ENCODE data around the gene ABCA10.

ABCA10 gene

DNA sequence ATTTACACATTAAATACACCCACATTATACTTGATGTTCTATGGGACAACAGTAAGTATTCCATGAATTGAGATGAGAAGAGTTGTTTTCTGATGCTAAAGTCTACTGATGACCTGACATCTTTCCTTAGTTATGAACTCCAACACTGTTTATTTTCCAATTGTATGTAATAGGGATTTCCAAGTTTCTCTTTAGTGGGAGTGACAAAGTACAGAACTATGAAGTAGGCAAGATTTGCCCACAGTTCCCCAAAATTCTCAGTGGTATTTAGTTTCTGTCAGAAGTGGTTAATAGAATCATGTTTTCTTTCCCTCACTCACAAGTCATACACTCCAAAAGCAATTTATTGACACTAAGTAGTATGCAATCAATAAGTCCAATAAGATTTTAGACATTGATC is 64.4 kb downstream of the ABCA10 start:
- no peak for DNase-seq

- no peak for DNase-seq
These were observed 69.2 kb downstream of the ABCA10 start for GRCh38 chr17:69159418-69159817.

DNA sequence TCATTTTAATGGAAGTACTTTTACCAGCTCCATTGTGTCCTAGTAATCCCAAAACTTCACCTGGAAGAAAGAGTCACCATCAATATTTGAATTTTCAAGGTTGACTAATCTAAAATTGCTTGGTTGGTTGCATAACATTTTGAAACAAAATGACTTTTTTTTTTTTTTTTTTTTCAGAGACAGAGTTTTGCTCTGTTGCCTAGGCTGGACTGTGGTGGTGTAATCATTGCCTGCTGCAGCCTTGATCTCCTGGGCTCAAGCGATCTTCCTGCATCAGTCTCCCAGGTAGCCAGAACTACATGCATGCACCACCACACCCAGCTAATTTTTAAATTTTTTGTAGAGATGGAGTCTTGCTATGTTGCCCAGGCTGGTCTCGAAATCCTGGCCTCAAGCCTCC is 74.4 kb downstream of the ABCA10 start:
- DNase-seq = no peak

DNA sequence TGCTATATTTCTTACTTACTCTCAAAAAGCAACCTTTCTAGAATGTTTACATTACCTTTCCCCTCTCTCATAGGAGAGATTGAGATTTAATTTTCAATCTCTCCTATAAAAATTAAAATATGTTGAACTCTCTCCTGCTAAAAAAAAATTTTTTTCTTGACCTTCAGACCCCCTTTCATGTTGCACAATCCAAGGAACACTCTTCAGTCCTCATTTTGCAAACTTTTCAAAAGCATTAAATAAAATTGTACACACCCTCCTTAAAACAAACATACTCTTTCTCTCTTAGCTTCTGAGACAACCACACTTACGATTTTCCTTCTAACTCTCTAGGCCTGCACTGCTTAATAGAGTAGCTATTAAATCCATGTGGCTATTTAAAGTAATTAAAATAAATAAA is 78.3 kb downstream of the ABCA10 start:
- DNase-seq = no peak

- DNase-seq = no peak
These were observed 81.2 kb downstream of the ABCA10 start for GRCh38 chr17:69147460-69147859.

- DNase-seq = no peak
These were observed 84.0 kb downstream of the ABCA10 start for GRCh38 chr17:69144331-69145255.

GRCh38 chr17:69143683-69144231 is 84.9 kb downstream of the ABCA10 start:
- DNase-seq = no peak

DNA sequence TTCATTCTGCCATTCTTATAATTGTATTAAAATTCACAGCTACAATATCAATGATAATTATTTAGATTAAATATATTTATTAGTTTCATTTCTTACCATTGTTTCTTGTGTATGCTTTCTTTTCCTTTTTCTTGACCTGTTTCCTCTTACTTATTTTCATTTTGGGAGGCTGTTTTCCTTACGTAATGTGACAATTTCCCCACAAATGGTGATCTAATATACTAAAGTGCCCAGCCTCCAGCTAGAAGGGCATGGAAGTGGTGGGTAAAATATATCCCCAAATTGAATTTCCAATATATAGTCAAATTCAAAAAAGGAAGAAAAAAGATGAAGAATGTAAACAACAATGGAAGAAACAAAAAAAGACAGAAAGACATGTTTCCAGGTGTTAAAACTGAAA is 85.5 kb downstream of the ABCA10 start:
- no peak for DNase-seq

- no peak for DNase-seq
These were observed 86.3 kb downstream of the ABCA10 start for GRCh38 chr17:69142175-69142802.

GRCh38 chr17:69141431-69142174 is 87.0 kb downstream of the ABCA10 start, which contains the start of gene ABCA6:
ABCA6 (minus strand) TSS chr17:69141895; CDS start chr17:69140703, 1,192 bp downstream.
- DNase-seq = no peak

GRCh38 chr17:69134112-69134511 is 94.5 kb downstream of the ABCA10 start:
- DNase-seq = no peak

- no peak for DNase-seq
These were observed 97.9 kb downstream of the ABCA10 start for GRCh38 chr17:69130627-69131296.

DNA sequence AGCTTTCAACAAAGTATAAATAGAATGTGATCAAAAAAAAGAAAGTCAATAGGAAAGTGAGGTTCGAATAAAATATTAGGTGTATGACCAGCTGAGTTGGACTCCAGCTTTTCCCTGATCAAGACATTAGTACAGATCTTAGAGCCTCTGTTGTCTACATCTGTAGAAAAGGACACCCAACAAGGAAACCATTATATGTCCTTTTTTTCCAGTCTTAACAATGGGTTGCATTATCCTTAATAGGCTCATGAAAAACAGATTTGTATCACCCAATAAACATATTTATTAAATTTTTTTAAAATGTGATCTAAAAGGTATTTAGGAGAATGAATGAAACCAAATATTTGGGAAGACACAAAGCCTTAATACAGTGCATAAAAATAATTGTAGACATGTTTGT is 105.0 kb downstream of the ABCA10 start:
- no peak for DNase-seq

DNA sequence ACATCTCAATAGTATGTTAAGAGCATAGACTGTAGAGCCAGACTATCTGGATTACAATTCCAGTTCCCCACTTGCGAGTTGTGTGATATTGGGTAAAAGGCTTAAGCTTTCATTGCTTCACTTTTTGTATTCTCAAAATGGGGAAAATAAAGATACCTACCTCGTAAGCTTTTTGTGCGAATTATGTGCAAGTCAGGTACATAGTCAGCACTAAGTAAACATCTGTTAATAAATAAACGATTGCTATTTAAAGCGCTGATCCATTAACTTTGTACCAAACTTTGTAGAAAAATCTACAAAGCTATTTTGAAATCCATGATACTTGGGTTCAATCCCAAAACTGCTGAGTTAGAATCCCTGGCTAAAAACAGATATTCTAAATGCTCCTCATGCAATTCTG is 106.6 kb downstream of the ABCA10 start:
- DNase-seq = no peak

DNA sequence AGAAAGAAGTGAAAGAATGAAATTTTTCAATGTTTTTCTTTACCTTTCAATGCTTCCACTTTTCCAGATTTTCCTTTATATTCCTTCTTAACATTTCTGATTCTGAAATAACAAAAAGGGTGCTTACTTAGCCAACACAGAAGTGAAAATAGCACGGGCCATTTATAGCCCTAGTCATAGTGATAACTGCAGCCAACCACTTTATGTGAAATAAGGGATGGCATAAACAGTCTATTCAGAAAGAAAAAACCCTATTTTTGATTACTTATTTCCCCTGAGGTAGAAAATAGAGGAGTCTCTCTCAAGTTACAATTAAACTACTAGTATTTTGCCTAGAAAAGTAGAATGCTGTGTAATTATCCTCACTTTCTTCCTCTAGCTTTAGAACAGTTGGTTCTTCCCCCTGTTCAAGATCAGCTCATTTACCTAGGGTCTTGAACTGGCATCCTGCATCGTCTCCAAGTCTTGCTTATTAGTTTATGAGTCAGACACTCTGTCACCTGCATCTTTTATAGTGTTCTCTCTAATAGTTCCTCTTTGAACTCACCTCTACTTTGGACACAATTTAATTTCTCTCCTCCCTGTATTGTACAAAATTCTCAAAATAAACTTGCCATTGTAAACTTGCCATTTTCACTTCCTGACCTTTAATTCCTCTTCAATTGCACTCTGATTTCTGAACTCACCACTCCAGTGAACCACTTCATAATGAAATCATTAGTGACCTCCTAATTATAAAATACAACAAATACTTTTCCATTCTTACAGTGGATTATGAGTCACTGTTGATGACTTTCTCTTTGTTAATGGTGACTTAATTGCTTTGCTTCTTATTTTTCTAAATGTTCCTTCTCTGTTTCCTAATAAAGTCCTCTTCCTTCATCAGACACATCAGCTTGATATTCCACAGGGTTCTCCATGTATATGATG is 110.5 kb downstream of the ABCA10 start:
- no peak for DNase-seq

DNA sequence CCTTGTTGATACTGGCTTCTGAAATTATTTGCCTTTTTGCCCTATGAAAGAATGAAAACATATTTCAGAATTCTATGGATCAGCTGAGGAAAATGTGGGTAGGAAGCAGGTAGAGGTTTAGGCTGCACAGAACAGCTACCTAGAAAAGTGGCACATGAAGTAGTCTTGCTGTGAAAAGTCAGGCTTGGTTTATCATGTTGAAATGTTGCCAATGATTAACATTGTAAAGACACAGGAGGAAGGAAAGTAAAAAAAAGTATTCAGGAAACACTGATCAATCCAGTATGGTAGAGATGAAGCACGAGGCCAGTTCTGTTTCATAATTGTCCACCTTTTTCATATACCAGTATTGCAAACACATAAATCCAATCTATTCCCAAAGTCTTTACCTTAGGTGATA is 116.8 kb downstream of the ABCA10 start:
- DNase-seq = no peak

DNA sequence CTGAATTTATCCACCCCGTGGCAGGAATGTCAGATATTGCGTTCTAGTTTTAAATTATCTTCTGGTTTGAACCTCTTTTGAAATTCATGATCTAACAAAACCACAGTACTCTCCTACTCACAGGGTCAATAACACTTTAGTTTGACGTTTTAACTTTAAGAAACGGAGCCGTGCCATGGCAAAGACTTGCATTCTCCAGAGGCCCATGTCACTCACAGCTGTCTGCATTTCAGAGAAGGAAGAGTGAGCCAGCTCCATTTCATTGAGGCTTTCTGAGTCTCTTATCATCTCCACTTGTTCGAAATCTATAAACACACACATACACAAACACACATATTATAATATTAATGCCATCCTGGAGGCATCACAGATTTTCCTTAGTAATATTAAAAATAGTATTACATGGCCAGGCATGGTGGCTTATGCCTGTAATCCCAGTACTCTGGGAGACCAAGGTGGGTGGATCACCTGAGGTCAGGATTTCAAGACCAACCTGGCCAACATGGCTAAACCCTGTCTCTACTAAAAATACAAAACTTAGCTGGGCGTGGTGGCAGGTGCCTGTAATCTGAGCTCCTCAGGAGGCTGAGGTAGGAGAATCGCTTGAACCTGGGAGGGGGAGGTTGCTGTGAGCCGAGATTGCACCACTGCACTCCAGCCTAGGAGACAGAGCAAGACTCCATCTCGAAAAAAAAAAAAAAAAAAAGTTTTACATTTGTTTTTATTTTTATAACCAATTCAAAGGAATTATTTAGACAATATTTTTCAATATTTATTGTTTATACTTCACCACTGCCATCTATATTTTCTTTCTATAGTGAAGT is 122.5 kb downstream of the ABCA10 start:
- DNase-seq = no peak

GRCh38 chr17:69103557-69104233 is 124.9 kb downstream of the ABCA10 start:
- DNase-seq = no peak

DNA sequence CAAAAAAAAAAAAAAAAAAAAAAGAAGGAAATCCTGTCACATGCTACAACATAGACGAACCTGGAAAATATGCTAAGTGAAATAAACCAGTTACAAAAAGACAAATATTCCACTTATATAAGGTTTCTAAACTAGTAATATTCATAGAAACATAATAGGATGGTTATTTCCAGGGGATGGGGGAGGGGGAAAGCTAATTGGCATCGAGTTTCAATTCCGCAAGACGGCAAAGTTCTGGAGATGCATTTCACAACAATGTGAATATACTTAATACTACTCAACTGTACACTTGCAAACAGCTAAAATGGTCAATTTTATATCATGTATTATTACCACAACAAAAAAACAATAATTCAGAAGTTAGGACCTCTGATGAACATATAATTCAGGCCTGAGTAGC is 130.0 kb downstream of the ABCA10 start:
- DNase-seq = no peak
